ENCODE data around the gene EIF2S2.

Gene EIF2S2

GRCh38 chr20:34069341-34070078 is 42.5 kb downstream of the EIF2S2 start:
- peak; percentile 78 for FAIRE-seq
- peak; percentile 22 for DNase-seq (ENCODE audit: extremely low spot score, insufficient read length, low read depth)

- FAIRE-seq (no peak), DNase-seq (ENCODE audit: extremely low spot score, insufficient read length, low read depth) (no peak)
These were observed 44.0 kb downstream of the EIF2S2 start for GRCh38 chr20:34068001-34068400.

- FAIRE-seq: no peak
- DNase-seq (ENCODE audit: extremely low spot score, insufficient read length, low read depth): no peak
These were observed 45.5 kb downstream of the EIF2S2 start for GRCh38 chr20:34066476-34067090.

GRCh38 chr20:34065260-34065659 is 46.8 kb downstream of the EIF2S2 start:
- DNase-seq (ENCODE audit: extremely low spot score, insufficient read length, low read depth) (no peak), FAIRE-seq (no peak)

GRCh38 chr20:34064286-34064685 is 47.8 kb downstream of the EIF2S2 start:
- no peak for DNase-seq (ENCODE audit: extremely low spot score, insufficient read length, low read depth)
- no peak for FAIRE-seq

GRCh38 chr20:34062570-34063482 is 49.2 kb downstream of the EIF2S2 start:
- no peak for FAIRE-seq
- DNase-seq (ENCODE audit: extremely low spot score, insufficient read length, low read depth): no peak

GRCh38 chr20:34061695-34062094 is 50.3 kb downstream of the EIF2S2 start:
- peak; percentile 41 for FAIRE-seq
- no peak for DNase-seq (ENCODE audit: extremely low spot score, insufficient read length, low read depth)

GRCh38 chr20:34060970-34061369 is 51.1 kb downstream of the EIF2S2 start:
- DNase-seq (ENCODE audit: extremely low spot score, insufficient read length, low read depth): no peak
- FAIRE-seq: no peak

GRCh38 chr20:34058831-34059230 is 53.2 kb downstream of the EIF2S2 start:
- FAIRE-seq: no peak
- no peak for DNase-seq (ENCODE audit: extremely low spot score, insufficient read length, low read depth)

- no peak for DNase-seq (ENCODE audit: extremely low spot score, insufficient read length, low read depth)
- no peak for FAIRE-seq
These were observed 56.8 kb downstream of the EIF2S2 start for GRCh38 chr20:34055290-34055689.

GRCh38 chr20:34052414-34052813 is 59.6 kb downstream of the EIF2S2 start:
- DNase-seq (ENCODE audit: extremely low spot score, insufficient read length, low read depth) (no peak), FAIRE-seq (no peak)

- FAIRE-seq (no peak), DNase-seq (ENCODE audit: extremely low spot score, insufficient read length, low read depth) (no peak)
These were observed 61.9 kb downstream of the EIF2S2 start for GRCh38 chr20:34049897-34050695.

GRCh38 chr20:34049389-34049788 is 62.7 kb downstream of the EIF2S2 start:
- FAIRE-seq: no peak

GRCh38 chr20:34047917-34048316 is 64.1 kb downstream of the EIF2S2 start:
- no peak for DNase-seq (ENCODE audit: extremely low spot score, insufficient read length, low read depth)

More at GRCh38 chr20:34049389-34049788, 62.7 kb downstream of the EIF2S2 start:
- DNase-seq (ENCODE audit: extremely low spot score, insufficient read length, low read depth): no peak

GRCh38 chr20:34047010-34047687 is 64.9 kb downstream of the EIF2S2 start:
- DNase-seq (ENCODE audit: extremely low spot score, insufficient read length, low read depth) (no peak), FAIRE-seq (no peak)

More at GRCh38 chr20:34047917-34048316, 64.1 kb downstream of the EIF2S2 start:
- no peak for FAIRE-seq

GRCh38 chr20:34045930-34046725 is 65.9 kb downstream of the EIF2S2 start:
- DNase-seq (ENCODE audit: extremely low spot score, insufficient read length, low read depth) (no peak), FAIRE-seq (no peak)

GRCh38 chr20:34045294-34045693 is 66.7 kb downstream of the EIF2S2 start:
- FAIRE-seq (no peak), DNase-seq (ENCODE audit: extremely low spot score, insufficient read length, low read depth) (no peak)

GRCh38 chr20:34043025-34043424 is 69.0 kb downstream of the EIF2S2 start:
- DNase-seq (ENCODE audit: extremely low spot score, insufficient read length, low read depth): no peak

More at GRCh38 chr20:34043025-34043424, 69.0 kb downstream of the EIF2S2 start:
- no peak for FAIRE-seq
